NCI-H146 treated with DMSO at 0.1 percent for 48 hours (cell line): Measurements from ENCODE around the gene TMEM89.

Experiments
- DNase-seq: peaks from one replicate; lab custom pipeline; 2025; ENCODE audit not compliant: unreplicated experiment; lab: John Stamatoyannopoulos, UW

The TMEM89 gene

DNA sequence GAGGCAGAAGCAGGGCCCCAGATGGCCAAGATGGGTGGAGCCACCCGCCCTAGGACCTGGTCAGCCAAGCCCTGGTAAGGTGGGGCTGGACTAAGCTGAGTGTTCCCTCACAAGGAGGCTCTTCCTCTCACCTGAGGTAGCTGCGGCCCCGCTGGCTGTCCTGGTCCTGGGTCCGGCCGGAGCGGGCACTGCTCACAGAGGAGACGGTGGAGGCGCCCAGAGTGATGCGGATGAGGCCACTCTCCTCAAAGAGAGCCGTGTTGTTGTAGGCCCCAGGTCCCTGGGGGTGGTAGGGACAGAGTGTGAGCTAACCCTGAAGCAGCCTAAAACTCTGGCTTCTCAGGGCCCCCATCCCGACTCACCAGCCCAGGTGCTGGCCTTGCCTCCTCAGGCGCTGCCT, 21.0 kb upstream of the TMEM89 start:
- DNase-seq, result no peak

DNA sequence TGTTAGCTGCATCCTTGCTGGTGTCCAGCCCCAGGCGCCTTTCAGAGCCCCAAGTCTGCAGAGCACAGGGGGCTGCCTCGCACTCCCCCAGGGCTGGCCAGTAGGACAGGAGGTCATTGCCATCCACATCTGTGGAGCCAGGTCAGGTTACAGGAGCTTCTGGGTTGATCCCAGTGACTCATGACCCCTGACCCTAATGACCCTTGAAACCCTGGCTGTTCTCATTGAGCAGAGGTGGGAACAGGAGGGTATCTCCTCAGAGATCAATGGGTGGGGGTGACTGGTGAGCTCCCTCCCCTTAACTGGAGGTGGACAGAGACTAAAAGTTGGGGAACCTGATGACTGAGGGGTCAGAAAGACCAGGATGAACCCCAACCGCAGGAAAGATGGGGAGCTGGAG, 19.8 kb upstream of the TMEM89 start:
- DNase-seq, result no peak

- DNase-seq, result no peak
Measured at GRCh38 chr3:48639944-48640606, 18.5 kb upstream of the TMEM89 start.

DNA sequence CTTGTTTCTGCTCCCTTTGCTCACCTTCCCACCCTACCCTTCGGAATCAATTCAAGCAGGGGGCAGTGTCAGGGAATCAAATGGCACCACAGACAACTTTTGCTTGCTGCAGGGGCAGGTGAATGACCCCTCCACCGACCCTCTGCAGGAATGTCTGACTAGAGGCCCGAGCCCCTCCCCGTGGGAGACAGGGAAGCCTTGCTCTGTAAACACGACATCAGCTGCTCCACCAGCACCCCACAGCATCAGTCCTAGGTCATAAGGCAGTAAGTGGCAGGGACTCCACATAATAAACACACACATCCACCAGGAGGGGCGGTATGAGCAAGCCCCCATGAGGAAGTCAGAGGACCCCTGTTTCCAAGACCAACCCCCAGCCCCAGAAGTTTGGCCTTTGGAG, 15.7 kb upstream of the TMEM89 start:
- DNase-seq, result no peak

- no peak for DNase-seq
Measured at GRCh38 chr3:48636149-48636655, 14.6 kb upstream of the TMEM89 start.

GRCh38 chr3:48635222-48636021, 13.9 kb upstream of the TMEM89 start, which contains the start of gene SLC26A6:
Gene SLC26A6, minus strand, starts transcription at chr3:48635461. Its CDS starts 68 bp downstream, at chr3:48635393.
- peak; percentile 80 for DNase-seq

GRCh38 chr3:48634661-48635221, 13.2 kb upstream of the TMEM89 start:
- no peak for DNase-seq

DNA sequence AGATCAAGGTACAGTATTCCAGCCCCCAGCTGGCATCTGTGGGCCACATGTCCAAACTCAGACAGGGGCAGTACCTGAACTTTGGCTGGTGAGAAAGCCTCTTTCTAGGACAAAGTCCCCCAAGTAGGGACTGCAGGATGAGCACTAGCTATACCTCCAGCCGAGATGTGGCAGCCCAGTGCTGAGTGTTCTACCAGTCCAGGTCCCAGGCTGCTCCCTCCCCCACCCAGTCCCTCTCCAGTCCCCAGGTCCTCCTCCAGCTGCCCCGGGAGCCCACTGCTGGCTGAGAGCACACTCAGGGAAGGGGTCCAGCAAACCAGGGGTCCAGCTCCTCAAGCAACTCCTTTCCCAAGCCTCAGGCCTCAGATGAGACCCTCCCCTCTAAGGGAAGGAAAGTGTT, 12.2 kb upstream of the TMEM89 start:
- DNase-seq, result no peak

DNA sequence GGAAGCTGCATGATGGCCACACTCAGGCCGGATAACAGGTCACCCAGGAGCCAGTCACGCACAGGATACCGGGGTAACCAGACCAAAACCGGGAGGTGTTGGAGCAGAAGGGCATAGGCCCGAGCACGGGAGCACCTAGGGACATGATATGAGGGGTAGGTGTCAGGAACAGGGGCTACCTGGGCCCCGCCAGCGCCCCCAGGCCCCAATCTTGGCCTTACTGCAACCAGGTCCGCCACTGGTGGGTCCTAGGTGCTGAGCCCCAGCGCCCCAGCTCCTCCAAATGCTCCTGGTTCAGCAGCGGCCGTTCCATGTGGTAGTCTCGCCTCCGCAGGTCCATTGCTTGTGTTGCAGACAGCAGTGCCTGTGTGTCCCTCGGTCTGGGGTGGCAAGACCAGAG, 11.7 kb upstream of the TMEM89 start:
- DNase-seq, result no peak

- no peak for DNase-seq
Measured at GRCh38 chr3:48631516-48632448, 10.2 kb upstream of the TMEM89 start.

DNA sequence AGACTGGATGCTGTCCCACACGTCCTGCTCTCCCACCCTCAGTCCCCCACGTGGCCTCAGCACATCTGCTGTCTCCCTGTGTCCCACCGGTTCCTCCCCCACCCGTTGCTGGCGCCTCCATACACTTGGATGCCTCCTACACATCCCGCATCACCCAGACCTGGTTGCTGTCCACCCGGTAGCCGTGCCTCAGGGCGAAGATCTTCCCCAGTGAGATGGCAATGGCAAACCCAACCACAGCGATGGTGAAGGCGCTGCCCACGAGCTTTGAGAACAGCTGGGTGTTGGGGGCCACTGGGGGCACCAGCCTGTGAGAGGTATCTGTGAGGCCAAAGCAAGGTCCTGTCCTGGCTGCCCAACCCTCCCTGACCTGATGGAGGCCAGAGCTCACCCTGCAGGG, 9.3 kb upstream of the TMEM89 start:
- DNase-seq, result no peak

DNA sequence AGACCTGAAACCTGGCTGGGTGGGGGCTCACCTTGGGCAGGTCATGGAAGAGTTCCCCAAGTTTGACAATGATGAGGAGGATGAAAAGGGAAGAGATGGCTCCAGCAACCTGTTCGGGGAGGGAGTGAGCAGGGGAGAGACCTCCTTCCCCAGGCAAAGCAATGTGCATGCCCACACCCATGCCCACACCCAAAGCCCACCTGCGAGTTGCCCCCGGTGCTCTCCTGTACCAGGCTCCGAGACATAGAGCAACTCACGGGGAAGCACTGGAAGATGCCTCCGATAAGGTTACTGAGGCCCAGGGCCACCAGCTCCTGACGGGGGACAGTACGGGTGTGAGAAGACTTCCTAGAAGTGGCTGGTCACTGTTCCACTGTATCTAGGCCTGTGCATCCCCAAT, 8.8 kb upstream of the TMEM89 start:
- DNase-seq, result no peak

- no peak for DNase-seq
Measured at GRCh38 chr3:48629894-48630293, 8.3 kb upstream of the TMEM89 start.

DNA sequence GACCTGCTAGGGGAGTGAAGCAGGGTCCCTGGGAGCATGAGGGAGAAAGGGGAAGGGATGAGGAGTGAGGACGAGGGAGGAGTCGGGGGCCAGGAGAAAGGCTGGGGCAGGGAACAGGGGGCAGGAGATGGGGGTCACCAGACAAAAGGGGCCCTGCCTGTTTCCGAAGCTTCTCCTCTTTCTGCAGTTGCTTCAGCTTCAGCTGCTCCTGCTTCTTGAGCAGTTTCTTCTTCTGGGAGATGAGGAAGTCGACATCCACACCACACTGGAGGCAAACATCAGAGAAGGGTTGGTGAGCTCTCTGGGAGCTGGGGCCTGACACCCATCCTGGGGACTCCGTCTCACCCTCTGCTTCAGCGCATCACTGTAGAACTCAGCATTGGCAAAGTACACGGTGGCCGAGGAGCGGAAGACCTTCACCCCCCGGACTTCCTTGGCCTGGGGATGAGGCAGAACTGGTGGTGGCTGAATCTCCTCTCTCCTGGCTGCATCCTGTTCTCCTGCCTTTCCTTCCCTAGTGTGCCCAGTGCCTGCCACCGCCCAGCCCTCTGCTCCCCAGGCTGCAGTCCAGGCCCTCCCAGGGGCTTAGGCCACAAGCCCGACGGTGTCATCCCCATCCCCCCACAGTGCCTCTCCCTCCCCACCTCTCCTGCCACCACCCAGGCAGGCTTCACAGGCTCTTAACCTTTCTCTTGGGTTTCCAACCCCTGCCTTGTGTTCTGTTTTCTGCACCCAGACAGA, 6.9 kb upstream of the TMEM89 start:
- no peak for DNase-seq

- DNase-seq, result no peak
Measured at GRCh38 chr3:48625600-48625999, 4.0 kb upstream of the TMEM89 start.

- no peak for DNase-seq
Measured at GRCh38 chr3:48624767-48625166, 3.2 kb upstream of the TMEM89 start.

- DNase-seq, result peak; percentile 61
Measured at GRCh38 chr3:48623851-48624547, 2.4 kb upstream of the TMEM89 start.

GRCh38 chr3:48619541-48620524, 1.7 kb downstream of the TMEM89 start:
- no peak for DNase-seq
